Measurements from ENCODE around the gene U2AF1L4. TPM values are rescaled to one million over a fixed set of nuclear protein-coding genes. Genes with fewer than 3 reads are reported as not detected.

The U2AF1L4 gene
- total and polyA plus RNA-seq, 2 experiments from 2014 or later = 27.4 to 60.7 TPM

DNA sequence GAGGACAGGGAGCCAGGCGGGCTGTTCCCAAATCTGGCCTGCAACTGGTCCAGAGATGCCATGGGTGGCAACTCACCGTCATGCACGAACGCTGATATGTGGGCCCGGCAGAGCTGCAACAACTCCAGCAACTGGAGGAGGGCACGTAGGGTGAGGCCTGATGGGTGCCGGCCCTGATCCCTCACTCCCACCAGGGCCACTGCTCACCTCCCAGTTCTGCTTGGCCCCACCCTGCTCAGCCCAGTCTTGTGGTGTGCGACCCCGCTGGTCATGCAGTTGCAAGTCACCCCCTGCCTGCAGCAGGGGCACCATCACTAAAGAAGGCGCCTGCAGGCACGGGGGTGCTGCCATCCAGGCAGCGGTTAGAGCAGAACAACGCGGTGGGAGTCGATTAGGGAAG lies 47.1 kb upstream of the U2AF1L4 start:
- Histone ChIP-seq H3K9me2 (replicated peaks; ENCODE audit: insufficient read depth) (no peaks in the 10 kb centered on the region), H3K27me3 (peaks cover 18% of the 10 kb centered on the region), H3K79me2 (no peaks in the 10 kb centered on the region), H3K4me3 (no peak overlapping the region), H3K27ac (no peak overlapping the region), H4K20me1 (ENCODE audit: insufficient read depth, poor library complexity, severe bottlenecking) (no peaks in the 10 kb centered on the region), H3K4me2 (no peak overlapping the region), H3K36me3 (replicated peaks; ENCODE audit: insufficient read depth, low read depth) (no peaks in the 10 kb centered on the region), H3K9me3 (ENCODE audit: low read depth) (no peaks in the 10 kb centered on the region), H3K4me1 (ENCODE audit: insufficient read depth) (no peaks in the 10 kb centered on the region), H2AFZ (no peak overlapping the region)
- WGBS (ENCODE audit: low lambda C conversion rate, missing lambda C conversion rate) = 91% methylated on average over 15 of the region's 15 CpGs
- TF ChIP-seq EZH2phosphoT487 (IDR thresholded peaks at IDR 0.05; ENCODE audit: low read depth, severe bottlenecking, unreplicated experiment) (no peak), EZH2 (IDR thresholded peaks at IDR 0.05; ENCODE audit: borderline replicate concordance) (no peak)
- TF ChIP-seq, protein P1, sequence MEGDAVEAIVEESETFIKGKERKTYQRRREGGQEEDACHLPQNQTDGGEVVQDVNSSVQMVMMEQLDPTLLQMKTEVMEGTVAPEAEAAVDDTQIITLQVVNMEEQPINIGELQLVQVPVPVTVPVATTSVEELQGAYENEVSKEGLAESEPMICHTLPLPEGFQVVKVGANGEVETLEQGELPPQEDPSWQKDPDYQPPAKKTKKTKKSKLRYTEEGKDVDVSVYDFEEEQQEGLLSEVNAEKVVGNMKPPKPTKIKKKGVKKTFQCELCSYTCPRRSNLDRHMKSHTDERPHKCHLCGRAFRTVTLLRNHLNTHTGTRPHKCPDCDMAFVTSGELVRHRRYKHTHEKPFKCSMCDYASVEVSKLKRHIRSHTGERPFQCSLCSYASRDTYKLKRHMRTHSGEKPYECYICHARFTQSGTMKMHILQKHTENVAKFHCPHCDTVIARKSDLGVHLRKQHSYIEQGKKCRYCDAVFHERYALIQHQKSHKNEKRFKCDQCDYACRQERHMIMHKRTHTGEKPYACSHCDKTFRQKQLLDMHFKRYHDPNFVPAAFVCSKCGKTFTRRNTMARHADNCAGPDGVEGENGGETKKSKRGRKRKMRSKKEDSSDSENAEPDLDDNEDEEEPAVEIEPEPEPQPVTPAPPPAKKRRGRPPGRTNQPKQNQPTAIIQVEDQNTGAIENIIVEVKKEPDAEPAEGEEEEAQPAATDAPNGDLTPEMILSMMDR (IDR thresholded peaks at IDR 0.05; ENCODE audit: poor library complexity) = no peak
- DNase-seq (ENCODE audit: low spot score) = no peak

- Histone ChIP-seq H3K4me1 (ENCODE audit: insufficient read depth) (no peaks in the 10 kb centered on the region), H2AFZ (no peak overlapping the region), H3K9me3 (ENCODE audit: low read depth) (no peaks in the 10 kb centered on the region), H3K27me3 (peaks cover 13% of the 10 kb centered on the region), H3K9me2 (replicated peaks; ENCODE audit: insufficient read depth) (no peaks in the 10 kb centered on the region), H3K27ac (no peak overlapping the region), H3K79me2 (no peaks in the 10 kb centered on the region), H4K20me1 (ENCODE audit: insufficient read depth, poor library complexity, severe bottlenecking) (no peaks in the 10 kb centered on the region), H3K4me3 (no peak overlapping the region), H3K4me2 (no peak overlapping the region), H3K36me3 (replicated peaks; ENCODE audit: insufficient read depth, low read depth) (no peaks in the 10 kb centered on the region)
- 87% methylated on average over 9 of the region's 9 CpGs for WGBS (ENCODE audit: low lambda C conversion rate, missing lambda C conversion rate)
- TF ChIP-seq EZH2 (IDR thresholded peaks at IDR 0.05; ENCODE audit: borderline replicate concordance) (no peak), EZH2phosphoT487 (IDR thresholded peaks at IDR 0.05; ENCODE audit: low read depth, severe bottlenecking, unreplicated experiment) (no peak)
- TF ChIP-seq, protein P1 (IDR thresholded peaks at IDR 0.05; ENCODE audit: poor library complexity) = no peak
- DNase-seq (ENCODE audit: low spot score) = no peak
Measured at GRCh38 chr19:35791814-35792279, 46.6 kb upstream of the U2AF1L4 start.

GRCh38 chr19:35790981-35791813 lies 46.0 kb upstream of the U2AF1L4 start:
- no peak for DNase-seq (ENCODE audit: low spot score)
- no peak for TF ChIP-seq EZH2phosphoT487 (IDR thresholded peaks at IDR 0.05; ENCODE audit: low read depth, severe bottlenecking, unreplicated experiment)
- TF ChIP-seq, protein P1 (IDR thresholded peaks at IDR 0.05; ENCODE audit: poor library complexity) = no peak
- Histone ChIP-seq H2AFZ (no peak overlapping the region), H3K9me2 (replicated peaks; ENCODE audit: insufficient read depth) (no peaks in the 10 kb centered on the region), H4K20me1 (ENCODE audit: insufficient read depth, poor library complexity, severe bottlenecking) (no peaks in the 10 kb centered on the region), H3K9me3 (ENCODE audit: low read depth) (no peaks in the 10 kb centered on the region), H3K36me3 (replicated peaks; ENCODE audit: insufficient read depth, low read depth) (no peaks in the 10 kb centered on the region), H3K4me1 (ENCODE audit: insufficient read depth) (no peaks in the 10 kb centered on the region), H3K4me3 (no peak overlapping the region), H3K4me2 (no peak overlapping the region), H3K27me3 (peaks cover 7% of the 10 kb centered on the region), H3K27ac (no peak overlapping the region), H3K79me2 (no peaks in the 10 kb centered on the region)
- whole genome bisulfite sequencing (ENCODE audit: low lambda C conversion rate, missing lambda C conversion rate) = 66% methylated on average over 20 of the region's 20 CpGs

Measured in hepatocyte (in vitro differentiated cells).